NCI-H1436 (cell line): ENCODE measurements around the gene HOXC10.

ENCODE experiments used
- DNase-seq: peaks from one replicate; lab custom pipeline; 2025; lab: John Stamatoyannopoulos, UW

The HOXC10 gene

GRCh38 chr12:54016478-54016964 is 31.6 kb downstream of the HOXC10 start:
- DNase-seq = no peak

DNA sequence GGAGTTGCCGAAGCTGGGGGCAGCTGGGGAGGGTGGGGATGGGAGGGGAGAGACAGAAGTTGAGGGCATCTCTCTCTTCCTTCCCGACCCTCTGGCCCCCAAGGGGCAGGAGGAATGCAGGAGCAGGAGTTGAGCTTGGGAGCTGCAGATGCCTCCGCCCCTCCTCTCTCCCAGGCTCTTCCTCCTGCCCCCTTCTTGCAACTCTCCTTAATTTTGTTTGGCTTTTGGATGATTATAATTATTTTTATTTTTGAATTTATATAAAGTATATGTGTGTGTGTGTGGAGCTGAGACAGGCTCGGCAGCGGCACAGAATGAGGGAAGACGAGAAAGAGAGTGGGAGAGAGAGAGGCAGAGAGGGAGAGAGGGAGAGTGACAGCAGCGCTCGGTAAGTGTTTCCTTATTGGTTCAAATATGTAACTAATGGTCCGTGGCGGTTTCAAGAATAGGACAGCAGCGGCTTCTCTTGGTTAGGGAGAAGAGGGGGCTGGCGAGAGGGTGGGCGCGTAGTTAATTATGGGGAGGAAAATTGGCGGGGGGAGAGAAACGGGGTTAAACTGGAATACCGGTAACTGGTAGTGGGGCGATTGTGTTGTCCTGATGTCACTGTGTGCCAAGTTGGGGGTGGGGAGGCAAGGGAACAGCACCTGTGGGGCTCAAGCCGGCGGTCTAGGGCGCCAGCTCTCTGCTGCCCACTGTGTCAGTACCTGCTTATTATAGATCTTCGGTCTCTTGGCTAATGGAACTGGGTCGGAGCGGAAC is 32.3 kb downstream of the HOXC10 start:
- DNase-seq = no peak

DNA sequence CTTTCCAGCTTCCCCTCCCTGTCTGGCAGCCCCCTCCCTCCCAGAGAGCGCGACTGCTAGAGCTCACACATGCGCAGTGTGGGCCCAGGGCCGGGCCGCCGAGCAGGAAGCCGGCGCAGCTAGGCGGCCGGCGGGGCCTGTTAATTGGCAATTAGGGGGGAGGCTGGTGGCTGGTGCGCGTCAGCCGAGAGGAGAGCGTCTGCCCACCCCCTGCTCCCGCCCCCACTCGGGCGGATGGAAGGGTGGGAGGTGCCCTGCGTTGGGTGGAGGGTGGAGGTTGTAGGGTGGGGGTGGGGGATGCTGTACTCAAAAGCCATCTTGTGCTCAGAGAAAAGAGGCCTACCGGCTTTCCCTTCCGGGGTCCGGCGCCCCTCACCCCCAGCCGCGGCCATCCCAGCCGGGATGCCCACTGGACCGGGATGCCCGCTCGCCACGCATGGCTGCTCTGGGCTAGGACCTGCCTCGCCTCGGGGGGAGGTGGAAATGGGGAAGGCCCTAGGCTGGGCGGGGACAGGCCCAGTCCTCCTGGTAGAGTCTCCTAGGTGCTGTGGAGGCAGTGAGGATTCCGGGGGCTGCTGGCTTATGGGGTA is 33.0 kb downstream of the HOXC10 start:
- DNase-seq = peak; percentile 90

GRCh38 chr12:54018468-54018984 is 33.6 kb downstream of the HOXC10 start:
- DNase-seq = no peak

- DNase-seq = no peak
Observed at GRCh38 chr12:54019091-54019811, 34.3 kb downstream of the HOXC10 start.

DNA sequence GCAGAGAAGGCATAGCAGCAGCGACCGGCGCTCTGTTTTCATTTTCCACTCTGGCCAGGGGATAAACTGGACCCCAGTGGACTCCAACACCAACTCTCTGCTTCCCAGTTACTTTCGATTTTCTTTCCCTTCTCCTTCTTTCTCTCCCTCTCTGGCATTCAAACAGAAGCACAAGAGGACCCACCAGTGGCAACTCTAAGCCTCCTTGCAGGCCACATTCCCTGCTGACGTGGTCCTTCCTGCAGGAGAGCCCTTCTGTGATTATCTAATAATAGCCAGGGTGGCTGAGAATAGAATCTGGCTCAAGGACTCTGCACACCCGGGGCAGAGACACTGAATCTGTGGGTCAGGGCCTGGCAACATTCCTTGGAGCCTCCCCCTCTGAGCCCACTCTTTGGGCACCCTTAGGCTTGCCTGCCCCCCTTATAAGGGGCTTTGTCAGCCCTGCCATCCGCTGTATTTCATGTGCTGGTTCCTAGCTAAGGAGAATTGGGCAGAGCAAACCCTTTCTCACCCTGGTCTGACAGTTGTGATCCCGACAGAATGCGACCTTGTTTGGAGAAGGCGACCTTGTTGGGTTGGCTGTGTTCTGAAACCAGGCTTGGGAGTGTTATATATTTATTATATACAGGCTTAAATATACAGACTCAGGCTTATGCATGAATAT is 35.1 kb downstream of the HOXC10 start:
- DNase-seq = no peak

DNA sequence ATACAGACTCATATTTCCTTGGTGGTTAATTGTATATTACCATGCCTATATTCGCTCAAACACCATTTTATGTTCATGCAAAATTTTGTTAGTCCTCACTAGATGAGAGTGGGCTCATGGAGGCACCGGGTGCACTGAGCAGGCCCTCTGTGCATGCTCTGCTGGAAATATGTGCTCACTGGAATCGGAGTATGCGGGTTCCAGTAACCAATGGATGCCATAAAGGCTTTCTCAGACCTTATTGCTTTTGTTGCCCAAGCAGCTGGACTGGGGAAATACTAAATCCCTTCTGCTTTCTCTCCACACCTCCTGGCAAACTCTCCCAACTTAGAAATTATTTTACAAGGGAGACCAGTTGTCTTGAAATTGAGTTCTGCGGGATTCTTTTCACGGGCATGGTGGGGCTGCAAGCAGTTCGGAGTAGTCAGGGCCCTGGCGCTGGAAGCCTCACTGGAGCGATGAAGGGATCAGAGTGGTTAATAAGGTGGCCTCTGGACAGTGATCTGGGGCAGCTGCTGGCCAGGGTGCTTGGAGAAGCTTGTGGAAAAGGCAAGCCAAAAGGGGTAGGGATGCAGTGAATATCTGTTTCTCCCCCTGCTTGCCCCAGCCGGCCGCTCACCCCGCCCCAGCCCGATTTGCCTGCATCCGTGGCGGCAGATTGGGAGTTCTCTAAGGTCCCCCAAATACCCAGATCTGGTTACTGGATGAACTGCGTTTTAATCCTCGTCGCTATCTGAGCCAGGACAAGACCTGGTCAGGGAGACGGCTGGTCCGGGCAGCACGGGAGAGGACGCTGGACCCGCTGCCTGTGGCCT is 35.9 kb downstream of the HOXC10 start:
- DNase-seq = no peak

DNA sequence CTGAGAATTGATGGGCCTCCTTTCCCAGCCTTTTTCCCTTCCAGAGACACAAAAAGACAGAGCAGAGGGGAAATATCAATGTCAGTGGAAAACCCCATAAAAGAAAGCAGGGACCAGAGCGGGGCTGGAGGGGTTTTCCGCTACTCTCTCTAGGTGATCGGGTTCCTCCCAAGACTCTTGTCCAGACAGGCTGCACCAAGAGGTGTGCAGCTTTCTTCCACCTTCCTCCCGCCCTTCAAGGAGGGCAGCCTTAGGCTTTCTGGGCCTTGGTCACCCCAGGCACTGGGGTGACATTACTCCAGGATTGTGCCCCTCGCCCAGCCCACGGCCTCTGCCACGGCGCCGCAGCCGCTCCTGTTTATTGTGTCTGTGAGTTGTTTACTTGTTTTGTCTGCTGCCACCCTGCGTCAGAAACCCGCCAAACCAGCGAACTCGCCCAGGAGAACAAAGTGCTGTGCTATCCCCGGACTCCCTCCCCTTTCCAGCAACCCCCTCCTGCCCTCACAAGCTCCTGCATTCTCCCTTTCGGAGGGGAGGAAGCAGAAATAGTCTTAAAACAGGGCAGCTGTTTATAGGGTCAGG is 36.6 kb downstream of the HOXC10 start:
- no peak for DNase-seq

DNA sequence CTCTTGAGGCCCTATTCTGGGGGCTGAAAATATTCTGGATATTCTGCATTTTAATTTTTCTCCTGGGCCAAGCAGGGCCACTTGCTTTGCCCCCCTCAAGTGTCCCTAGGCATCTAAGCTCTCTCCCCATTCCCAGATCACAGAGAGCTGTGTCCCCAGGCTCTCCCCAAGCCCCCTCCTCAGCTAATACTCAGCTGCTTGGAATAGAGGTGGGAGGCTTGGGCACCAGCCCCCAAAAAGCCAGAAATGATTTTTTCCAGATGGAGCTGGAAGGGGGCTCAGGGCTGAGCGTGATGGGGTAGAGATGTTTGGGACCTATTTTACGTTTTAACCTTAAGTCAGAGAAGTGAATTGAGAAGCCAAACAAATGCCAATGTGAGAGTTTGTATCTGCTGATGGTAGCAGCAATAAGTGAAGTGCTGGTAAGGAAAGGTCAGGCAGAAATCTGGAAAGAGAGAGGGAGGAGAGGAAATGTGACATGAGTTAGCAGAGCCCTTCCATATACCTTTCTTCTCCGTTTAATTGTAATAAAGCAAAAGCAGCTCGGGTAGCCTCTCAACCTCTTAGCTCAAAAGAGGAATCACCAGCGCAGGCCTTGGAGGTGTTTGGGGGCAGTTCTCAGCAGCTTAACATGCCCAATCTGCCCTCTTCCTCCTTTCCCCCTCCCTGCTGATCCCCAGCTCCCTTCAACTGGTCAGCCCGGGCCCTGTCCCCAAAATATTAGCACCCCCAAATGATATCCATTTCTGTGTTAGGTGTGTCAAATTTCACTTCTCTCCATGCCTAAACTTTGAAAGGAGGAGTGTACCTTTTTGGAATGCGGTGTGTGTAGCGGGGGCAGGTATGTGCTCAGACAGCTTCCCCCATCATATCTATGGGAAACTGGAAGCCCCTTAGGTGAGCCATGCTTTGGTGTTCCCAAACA is 38.3 kb downstream of the HOXC10 start:
- no peak for DNase-seq

GRCh38 chr12:54024127-54024526 is 39.2 kb downstream of the HOXC10 start:
- no peak for DNase-seq

GRCh38 chr12:54024581-54025305 is 39.8 kb downstream of the HOXC10 start:
- no peak for DNase-seq

GRCh38 chr12:54025499-54026405 is 40.8 kb downstream of the HOXC10 start:
- DNase-seq = no peak

DNA sequence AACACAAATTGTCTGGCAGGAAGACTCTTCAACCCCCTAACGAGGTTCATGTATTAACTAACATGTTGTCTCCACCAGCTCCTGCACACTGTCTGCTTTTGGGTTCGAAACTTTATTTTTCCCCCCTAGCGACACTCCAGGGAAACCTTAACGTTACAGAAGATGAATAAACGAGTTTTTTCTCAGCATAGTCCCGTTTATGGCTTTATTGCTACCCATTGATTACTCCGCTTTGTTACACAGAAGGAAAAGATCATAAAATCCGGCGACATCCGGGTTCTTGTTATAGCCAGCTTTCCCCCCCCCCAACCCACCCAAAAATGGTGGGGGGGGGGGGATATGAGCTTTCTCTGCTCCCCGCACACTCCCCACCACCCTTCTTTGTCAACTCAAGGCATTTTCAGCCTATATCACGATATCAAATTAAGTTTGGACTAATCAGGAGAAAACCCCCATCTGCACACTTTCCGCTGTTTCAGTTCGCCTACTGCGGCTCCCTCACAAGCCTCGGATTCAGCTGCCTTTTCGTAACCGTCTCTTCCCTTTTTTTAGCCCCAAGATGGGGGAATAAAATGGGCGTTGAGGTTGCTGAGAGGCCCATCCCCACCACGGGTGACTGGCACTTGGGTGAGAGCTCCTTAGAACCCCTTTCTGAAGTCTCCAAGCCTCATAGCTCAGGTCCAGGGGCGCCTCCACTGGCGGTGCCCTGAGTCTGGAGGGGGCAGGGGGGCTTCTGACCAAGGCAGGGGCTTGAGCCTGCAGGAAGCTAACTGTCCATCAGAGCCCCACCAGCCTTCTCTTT is 41.9 kb downstream of the HOXC10 start:
- DNase-seq = no peak

DNA sequence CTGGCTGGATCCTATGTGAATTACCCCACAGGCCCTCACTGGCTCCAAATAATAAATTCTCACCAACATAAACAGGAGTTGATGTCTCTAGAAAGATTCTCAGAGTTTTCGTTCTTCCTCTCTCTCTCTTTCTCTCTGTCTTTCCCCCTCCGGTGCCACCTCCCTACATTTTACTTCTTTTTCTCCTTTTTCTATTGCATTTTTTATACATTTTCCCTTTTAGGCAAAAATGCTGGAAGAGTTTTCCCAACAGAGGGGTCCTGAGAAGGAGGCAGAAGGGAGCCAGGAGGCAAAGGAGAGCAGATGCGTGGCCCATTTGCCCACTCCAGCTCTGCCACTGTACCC is 42.5 kb downstream of the HOXC10 start:
- no peak for DNase-seq

GRCh38 chr12:54028314-54029201 is 43.6 kb downstream of the HOXC10 start, which contains the start of gene HOXC6:
TSS of gene HOXC6 (plus strand) at chr12:54028440. CDS start at chr12:54028522, 82 bp downstream.
- no peak for DNase-seq
